GM12892 (cell line): ENCODE data around the gene CD84.

Experiments
- POLR2A ChIP-seq: IDR thresholded peaks from 2 replicates; pipeline ENCODE4 v1.6.1; 2011; ENCODE audit warnings: low read depth, low read length, control low read depth
- TAF1 ChIP-seq: IDR thresholded peaks from 2 replicates; pipeline ENCODE4 v1.6.1; 2011; ENCODE audit warnings: low read depth, mild to moderate bottlenecking, control low read depth, low read length, borderline replicate concordance

DNA sequence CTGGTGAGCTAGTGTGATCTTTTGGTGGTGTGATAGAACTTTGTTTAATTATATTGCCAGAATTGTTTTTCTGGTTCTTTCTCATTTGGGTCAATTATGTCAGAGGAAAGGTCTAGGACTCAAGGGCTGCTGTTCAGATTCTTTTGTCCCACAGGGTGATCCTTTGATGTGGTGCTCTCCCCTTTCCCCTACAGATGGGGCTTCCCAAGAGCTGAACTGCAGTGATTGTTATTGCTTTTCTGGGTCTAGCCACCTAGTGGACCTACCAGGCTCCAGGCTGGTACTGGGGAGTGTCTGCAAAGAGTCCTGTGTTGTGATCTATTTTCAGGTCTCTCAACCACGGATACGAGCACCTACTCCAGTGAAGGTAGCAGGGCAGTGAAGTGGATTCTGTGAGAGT lies 25.9 kb upstream of the CD84 start:
- TF ChIP-seq POLR2A (no peak), TAF1 (no peak)
